Loucy (cell line): ENCODE measurements around the gene HNF4A.

ENCODE experiments used
- H2AFZ ChIP-seq: fragments of 200-600 bp; sonication (generic); 2 replicates; pipeline ENCODE4 v1.6.0; 2016; ENCODE audit warnings: antibody characterized with exemption, mild to moderate bottlenecking, low read length, moderate library complexity
- H3F3A ChIP-seq: fragments of 200-600 bp; 2 replicates; pipeline ENCODE4 v1.6.0; 2016; ENCODE audit warnings: antibody characterized with exemption, low read depth, mild to moderate bottlenecking
- H3K27me3 ChIP-seq: fragments of 200-600 bp; sonication (generic); 2 replicates; pipeline ENCODE4 v1.6.1; 2014; ENCODE audit warnings: low read length, mild to moderate bottlenecking; ENCODE audit not compliant: insufficient read depth, poor library complexity, severe bottlenecking
- H3K36me3 ChIP-seq: fragments of 200-600 bp; sonication (generic); 2 replicates; pipeline ENCODE4 v1.6.1; 2016; ENCODE audit warnings: low read length; ENCODE audit not compliant: insufficient read depth
- H3K4me1 ChIP-seq: fragments of 200-600 bp; sonication (generic); 2 replicates; pipeline ENCODE4 v1.5.1; 2014; ENCODE audit warnings: low read length, mild to moderate bottlenecking; ENCODE audit not compliant: insufficient read depth, poor library complexity, severe bottlenecking
- H3K4me2 ChIP-seq: fragments of 200-600 bp; sonication (generic); 2 replicates; pipeline ENCODE4 v1.6.0; 2014; ENCODE audit warnings: antibody characterized with exemption, low read length, low read depth, mild to moderate bottlenecking; ENCODE audit not compliant: poor library complexity, severe bottlenecking
- H3K4me3 ChIP-seq: fragments of 200-600 bp; sonication (generic); 2 replicates; pipeline ENCODE4 v1.5.1; 2014; ENCODE audit warnings: low read length, mild to moderate bottlenecking, mixed read lengths; ENCODE audit not compliant: poor library complexity, severe bottlenecking
- H3K79me2 ChIP-seq: fragments of 200-600 bp; sonication (generic); 2 replicates; pipeline ENCODE4 v1.6.1; 2014; ENCODE audit warnings: low read length; ENCODE audit not compliant: insufficient read depth
- H3K9ac ChIP-seq: fragments of 200-600 bp; sonication (generic); 2 replicates; pipeline ENCODE4 v1.6.0; 2014; ENCODE audit warnings: mild to moderate bottlenecking, low read depth, low read length, moderate library complexity; ENCODE audit not compliant: poor library complexity, severe bottlenecking
- H3K9me2 ChIP-seq: fragments of 200-600 bp; sonication (generic); replicated peaks from 2 replicates; pipeline ENCODE4 v1.6.1; 2016; ENCODE audit warnings: low read depth, low read length, mixed read lengths
- H3K9me3 ChIP-seq: fragments of 200-600 bp; sonication (generic); 2 replicates; pipeline ENCODE4 v1.6.1; 2014; ENCODE audit warnings: mild to moderate bottlenecking, antibody characterized with exemption, low read length, low read depth; ENCODE audit not compliant: insufficient read depth
- H4K20me1 ChIP-seq: fragments of 200-600 bp; sonication (generic); 2 replicates; pipeline ENCODE4 v1.6.0; 2014; ENCODE audit warnings: antibody characterized with exemption, low read length, mild to moderate bottlenecking; ENCODE audit not compliant: insufficient read depth, poor library complexity, severe bottlenecking
- CTCF ChIP-seq: fragments of 200-600 bp; sonication (generic); conservative IDR thresholded peaks from 2 replicates; pipeline ENCODE4 v1.5.1; 2014; ENCODE audit warnings: mild to moderate bottlenecking, antibody characterized with exemption, low read length
- EZH2phosphoT487 ChIP-seq: fragments of 200-600 bp; IDR thresholded peaks from 2 replicates; pipeline ENCODE4 v1.6.1; 2018; ENCODE audit warnings: antibody characterized with exemption, mild to moderate bottlenecking, moderate library complexity, borderline replicate concordance

HNF4A gene

GRCh38 chr20:44425923-44426322 lies 70.4 kb downstream of the HNF4A start:
- Histone ChIP-seq H3K9me3 (no peaks in the 10 kb centered on the region), H3F3A (no peaks in the 10 kb centered on the region), H2AFZ (no peak overlapping the region), H3K9ac (no peak overlapping the region), H3K36me3 (no peaks in the 10 kb centered on the region), H3K4me1 (no peaks in the 10 kb centered on the region), H3K79me2 (no peaks in the 10 kb centered on the region), H3K9me2 (no peaks in the 10 kb centered on the region), H3K27me3 (no peaks in the 10 kb centered on the region), H3K4me2 (no peak overlapping the region), H4K20me1 (no peaks in the 10 kb centered on the region), H3K4me3 (no peak overlapping the region)
- TF ChIP-seq CTCF (no peak), EZH2phosphoT487 (no peak)

GRCh38 chr20:44426879-44427790 lies 71.6 kb downstream of the HNF4A start:
- TF ChIP-seq EZH2phosphoT487 (no peak), CTCF (no peak)
- no peaks in the 10 kb centered on the region for H3F3A ChIP-seq
- H3K9me3 ChIP-seq = no peaks in the 10 kb centered on the region
- H2AFZ ChIP-seq = no peak overlapping the region
- H3K4me1 ChIP-seq = no peaks in the 10 kb centered on the region
- no peak overlapping the region for H3K9ac ChIP-seq
- H3K27me3 ChIP-seq = no peaks in the 10 kb centered on the region
- no peaks in the 10 kb centered on the region for H3K36me3 ChIP-seq
- H3K9me2 ChIP-seq = no peaks in the 10 kb centered on the region
- no peaks in the 10 kb centered on the region for H3K79me2 ChIP-seq
- H3K4me3 ChIP-seq = no peak overlapping the region
- H4K20me1 ChIP-seq = no peaks in the 10 kb centered on the region
- no peak overlapping the region for H3K4me2 ChIP-seq

- no peak for TF ChIP-seq CTCF
- TF ChIP-seq EZH2phosphoT487 = no peak
- H3K36me3 ChIP-seq = no peaks in the 10 kb centered on the region
- H3K9me3 ChIP-seq = no peaks in the 10 kb centered on the region
- no peaks in the 10 kb centered on the region for H3K27me3 ChIP-seq
- H3K9me2 ChIP-seq = no peaks in the 10 kb centered on the region
- H3F3A ChIP-seq = no peaks in the 10 kb centered on the region
- H3K79me2 ChIP-seq = no peaks in the 10 kb centered on the region
- no peak overlapping the region for H3K4me3 ChIP-seq
- H4K20me1 ChIP-seq = no peaks in the 10 kb centered on the region
- no peak overlapping the region for H3K9ac ChIP-seq
- no peaks in the 10 kb centered on the region for H3K4me1 ChIP-seq
- H3K4me2 ChIP-seq = no peak overlapping the region
- H2AFZ ChIP-seq = no peak overlapping the region
Observed at GRCh38 chr20:44427804-44428173, 72.3 kb downstream of the HNF4A start.
